Muscle layer of colon (tissue), 2 donors: ENCODE measurements around the gene NFIL3.
"Not testable (repeated sequence)": the region's sequence is repeated elsewhere in the genome, so short reads cannot be mapped to it uniquely, and the experiment has no call there.

ENCODE experiments used
- H3K27ac ChIP-seq: one replicate; pipeline ENCODE4 v1.7.0; 2013; ENCODE audit warnings: low read depth, mild to moderate bottlenecking, low read length, moderate library complexity
- H3K27me3 ChIP-seq, 2 donors: one replicate each; pipeline ENCODE4 v1.7.0; 2013; ENCODE audit warnings: low read length in 2 of 2, mild to moderate bottlenecking in 2 of 2; ENCODE audit not compliant: insufficient read depth in 2 of 2, control insufficient read depth in 1 of 2
- H3K36me3 ChIP-seq: one replicate; pipeline ENCODE4 v1.7.0; 2013; ENCODE audit warnings: mild to moderate bottlenecking, low read length; ENCODE audit not compliant: insufficient read depth
- H3K4me1 ChIP-seq: one replicate; pipeline ENCODE4 v1.7.0; 2013; ENCODE audit warnings: mild to moderate bottlenecking, low read length; ENCODE audit not compliant: insufficient read depth
- H3K4me3 ChIP-seq, 2 donors: one replicate each; pipeline ENCODE4 v1.7.0; 2013; ENCODE audit warnings: low read length in 2 of 2, low read depth in 1 of 2, mild to moderate bottlenecking in 1 of 2, moderate library complexity in 1 of 2
- H3K9ac ChIP-seq: one replicate; pipeline ENCODE4 v1.7.0; 2013; ENCODE audit warnings: low read length
- H3K9me3 ChIP-seq: one replicate; pipeline ENCODE4 v1.7.0; 2013; ENCODE audit warnings: mild to moderate bottlenecking, low read length
- donor health status: abdominal sarcoma.
- donor health status: Adenocarcinoma of cecum.

Gene NFIL3

GRCh38 chr9:91391412-91391811, 32.2 kb downstream of the NFIL3 start:
- Histone ChIP-seq H3K4me1 (no peaks in the 10 kb centered on the region), H3K27me3 (no peaks in the 10 kb centered on the region), H3K9ac (no peak overlapping the region)

GRCh38 chr9:91389686-91390085, 33.9 kb downstream of the NFIL3 start:
- H3K27me3 ChIP-seq, H3K27ac ChIP-seq, H3K9ac ChIP-seq, H3K9me3 ChIP-seq, H3K4me3 ChIP-seq, H3K4me1 ChIP-seq, H3K36me3 ChIP-seq: not testable (repeated sequence)

More at GRCh38 chr9:91391412-91391811, 32.2 kb downstream of the NFIL3 start:
- H3K9me3 ChIP-seq = no peaks in the 10 kb centered on the region
- no peak overlapping the region for H3K4me3 ChIP-seq
- H3K27ac ChIP-seq = no peak overlapping the region
- H3K36me3 ChIP-seq = no peaks in the 10 kb centered on the region

GRCh38 chr9:91386765-91387164, 36.9 kb downstream of the NFIL3 start:
- no peak overlapping the region for H3K27ac ChIP-seq
- no peak overlapping the region for H3K9ac ChIP-seq
- H3K36me3 ChIP-seq = no peaks in the 10 kb centered on the region
- H3K27me3 ChIP-seq = no peaks in the 10 kb centered on the region
- no peak overlapping the region for H3K4me3 ChIP-seq
- H3K9me3 ChIP-seq = no peaks in the 10 kb centered on the region
- no peaks in the 10 kb centered on the region for H3K4me1 ChIP-seq

GRCh38 chr9:91384954-91385353, 38.7 kb downstream of the NFIL3 start:
- Histone ChIP-seq H3K9me3 (no peaks in the 10 kb centered on the region), H3K4me3 (no peak overlapping the region), H3K27me3 (no peaks in the 10 kb centered on the region), H3K4me1 (no peaks in the 10 kb centered on the region), H3K27ac (no peak overlapping the region), H3K9ac (no peak overlapping the region), H3K36me3 (no peaks in the 10 kb centered on the region)

GRCh38 chr9:91383577-91383976, 40.1 kb downstream of the NFIL3 start:
- Histone ChIP-seq H3K4me3 (no peak overlapping the region), H3K9me3 (no peaks in the 10 kb centered on the region), H3K4me1 (no peaks in the 10 kb centered on the region), H3K36me3 (no peaks in the 10 kb centered on the region), H3K9ac (no peak overlapping the region), H3K27ac (no peak overlapping the region), H3K27me3 (no peaks in the 10 kb centered on the region)

GRCh38 chr9:91382298-91382697, 41.3 kb downstream of the NFIL3 start:
- Histone ChIP-seq H3K9ac (no peak overlapping the region), H3K27me3 (no peaks in the 10 kb centered on the region), H3K9me3 (no peaks in the 10 kb centered on the region), H3K4me1 (no peaks in the 10 kb centered on the region), H3K4me3 (no peak overlapping the region), H3K36me3 (no peaks in the 10 kb centered on the region), H3K27ac (no peak overlapping the region)

GRCh38 chr9:91379426-91379825, 44.2 kb downstream of the NFIL3 start:
- Histone ChIP-seq H3K27ac (no peak overlapping the region), H3K4me1 (no peaks in the 10 kb centered on the region), H3K4me3 (no peak overlapping the region), H3K9me3 (no peaks in the 10 kb centered on the region), H3K27me3 (no peaks in the 10 kb centered on the region), H3K9ac (no peak overlapping the region), H3K36me3 (no peaks in the 10 kb centered on the region)

GRCh38 chr9:91378695-91379127, 44.9 kb downstream of the NFIL3 start:
- Histone ChIP-seq H3K9ac (no peak overlapping the region), H3K36me3 (no peaks in the 10 kb centered on the region), H3K9me3 (no peaks in the 10 kb centered on the region)

GRCh38 chr9:91378054-91378453, 45.6 kb downstream of the NFIL3 start:
- not testable (repeated sequence) for H3K27ac ChIP-seq, H3K4me3 ChIP-seq, H3K27me3 ChIP-seq, H3K9ac ChIP-seq, H3K9me3 ChIP-seq, H3K4me1 ChIP-seq, H3K36me3 ChIP-seq

More at GRCh38 chr9:91378695-91379127, 44.9 kb downstream of the NFIL3 start:
- H3K4me3 ChIP-seq = no peak overlapping the region
- H3K27ac ChIP-seq = no peak overlapping the region
- H3K27me3 ChIP-seq = no peaks in the 10 kb centered on the region
- no peaks in the 10 kb centered on the region for H3K4me1 ChIP-seq

GRCh38 chr9:91376239-91376638, 47.4 kb downstream of the NFIL3 start:
- no peaks in the 10 kb centered on the region for H3K9me3 ChIP-seq
- no peaks in the 10 kb centered on the region for H3K36me3 ChIP-seq
- no peak overlapping the region for H3K27ac ChIP-seq
- H3K27me3 ChIP-seq = no peaks in the 10 kb centered on the region
- no peak overlapping the region for H3K4me3 ChIP-seq
- H3K4me1 ChIP-seq = no peaks in the 10 kb centered on the region
- H3K9ac ChIP-seq = no peak overlapping the region

GRCh38 chr9:91374939-91375338, 48.7 kb downstream of the NFIL3 start:
- Histone ChIP-seq H3K4me1 (no peaks in the 10 kb centered on the region), H3K9me3 (no peaks in the 10 kb centered on the region), H3K4me3 (no peak overlapping the region), H3K9ac (no peak overlapping the region), H3K27ac (no peak overlapping the region), H3K27me3 (no peaks in the 10 kb centered on the region), H3K36me3 (no peaks in the 10 kb centered on the region)

GRCh38 chr9:91371894-91372293, 51.7 kb downstream of the NFIL3 start:
- Histone ChIP-seq H3K36me3 (no peaks in the 10 kb centered on the region), H3K4me3 (no peak overlapping the region), H3K27me3 (no peaks in the 10 kb centered on the region), H3K27ac (no peak overlapping the region), H3K9me3 (no peaks in the 10 kb centered on the region), H3K4me1 (no peaks in the 10 kb centered on the region), H3K9ac (no peak overlapping the region)
